ENCODE measurements around the gene ZNF644.
"Not testable (repeated sequence)": the region's sequence is repeated elsewhere in the genome, so short reads cannot be mapped to it uniquely, and the experiment has no call there.

ZNF644 gene

DNA sequence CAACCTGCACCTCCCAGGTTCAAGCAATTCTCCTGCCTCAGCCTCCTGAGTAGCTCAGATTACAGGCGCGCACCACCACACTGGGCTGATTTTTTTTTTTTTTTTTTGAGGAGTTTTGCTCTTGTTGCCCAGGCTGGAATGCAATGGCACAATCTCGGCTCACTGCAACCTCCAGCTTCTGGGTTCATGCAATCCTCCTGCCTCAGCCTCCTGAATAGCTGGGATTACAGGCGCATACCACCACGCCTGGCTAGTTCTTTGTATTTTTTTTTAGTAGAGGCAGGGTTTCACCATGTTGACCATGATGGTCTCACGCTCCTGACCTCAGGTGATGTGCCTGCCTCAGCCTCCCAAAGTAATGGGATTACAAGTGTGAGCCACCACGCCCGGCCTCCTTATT lies 93.6 kb downstream of the ZNF644 start:
- H3K4me3 ChIP-seq (ENCODE audit: low read depth, low read length), result not testable (repeated sequence)

GRCh38 chr1:90927674-90928073 lies 94.2 kb downstream of the ZNF644 start:
- H3K4me3 ChIP-seq (ENCODE audit: low read depth, low read length), result not testable (repeated sequence)

GRCh38 chr1:90926971-90927370 lies 94.9 kb downstream of the ZNF644 start:
- H3K4me3 ChIP-seq (ENCODE audit: low read depth, low read length), result no peak overlapping the region

GRCh38 chr1:90925928-90926869 lies 95.6 kb downstream of the ZNF644 start:
- no peak overlapping the region for H3K4me3 ChIP-seq (ENCODE audit: low read depth, low read length)

GRCh38 chr1:90924982-90925381 lies 96.9 kb downstream of the ZNF644 start:
- no peak overlapping the region for H3K4me3 ChIP-seq (ENCODE audit: low read depth, low read length)

DNA sequence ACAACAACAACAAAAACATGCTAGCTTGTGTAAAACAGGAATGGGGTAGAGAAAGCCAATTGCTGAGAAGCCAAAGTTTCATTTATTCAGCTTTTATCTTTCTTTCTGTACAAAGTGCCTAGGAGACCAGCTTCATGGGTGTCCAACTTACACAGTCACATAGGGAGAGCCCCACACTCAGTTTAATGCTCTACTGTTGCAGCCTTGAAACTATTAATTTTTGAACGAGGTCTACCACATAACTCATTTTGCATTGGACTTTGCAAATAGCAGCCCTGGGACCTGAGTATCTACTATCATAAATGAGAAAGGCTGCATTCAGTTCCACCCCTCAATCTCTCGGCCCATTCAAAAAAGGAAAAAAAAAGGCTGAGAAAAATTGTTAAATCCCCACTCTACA lies 98.8 kb downstream of the ZNF644 start:
- H3K4me3 ChIP-seq (ENCODE audit: low read depth, low read length), result no peak overlapping the region

GRCh38 chr1:90922202-90922601 lies 99.6 kb downstream of the ZNF644 start:
- H3K4me3 ChIP-seq (ENCODE audit: low read depth, low read length), result no peak overlapping the region

DNA sequence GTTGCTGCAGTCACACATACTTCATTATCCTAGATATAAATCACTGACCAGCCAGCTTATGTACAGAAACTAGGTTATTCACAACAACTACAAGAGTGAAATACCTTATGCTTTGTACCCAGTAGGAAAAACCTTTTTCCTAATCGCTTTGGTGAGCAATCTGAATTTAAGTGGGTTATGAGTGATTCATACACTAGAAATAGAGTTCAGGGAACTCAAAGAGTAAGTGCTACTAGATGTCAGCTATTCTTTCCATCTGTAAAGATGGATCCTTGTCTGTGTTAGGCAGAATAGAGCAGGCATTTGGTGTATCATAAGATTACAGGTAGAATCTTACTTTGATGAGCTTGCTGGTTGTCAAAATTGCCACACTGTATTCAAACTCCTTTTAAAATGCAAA lies 101.9 kb downstream of the ZNF644 start:
- no peak overlapping the region for H3K4me3 ChIP-seq (ENCODE audit: low read depth, low read length)

GRCh38 chr1:90919190-90919719 lies 102.6 kb downstream of the ZNF644 start:
- no peak overlapping the region for H3K4me3 ChIP-seq (ENCODE audit: low read depth, low read length)

DNA sequence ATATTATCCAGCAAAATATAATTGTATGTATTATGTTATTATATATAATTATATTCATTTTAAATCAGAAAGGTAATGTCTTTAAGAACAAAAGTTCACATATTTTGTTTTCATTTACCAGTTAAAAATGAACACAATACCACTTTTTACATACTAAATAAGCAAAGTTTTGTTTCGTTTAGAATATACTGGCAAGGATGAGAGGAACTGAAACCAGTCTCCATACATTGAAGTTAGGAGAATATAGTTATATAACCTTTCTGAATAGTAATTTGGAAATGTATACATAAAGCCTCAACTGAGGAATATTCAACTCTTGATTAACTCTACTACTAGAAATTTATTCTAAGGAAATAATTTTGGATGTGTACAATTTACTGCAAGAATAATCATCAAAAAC lies 110.5 kb downstream of the ZNF644 start:
- no peak overlapping the region for H3K4me3 ChIP-seq (ENCODE audit: low read depth, low read length)

DNA sequence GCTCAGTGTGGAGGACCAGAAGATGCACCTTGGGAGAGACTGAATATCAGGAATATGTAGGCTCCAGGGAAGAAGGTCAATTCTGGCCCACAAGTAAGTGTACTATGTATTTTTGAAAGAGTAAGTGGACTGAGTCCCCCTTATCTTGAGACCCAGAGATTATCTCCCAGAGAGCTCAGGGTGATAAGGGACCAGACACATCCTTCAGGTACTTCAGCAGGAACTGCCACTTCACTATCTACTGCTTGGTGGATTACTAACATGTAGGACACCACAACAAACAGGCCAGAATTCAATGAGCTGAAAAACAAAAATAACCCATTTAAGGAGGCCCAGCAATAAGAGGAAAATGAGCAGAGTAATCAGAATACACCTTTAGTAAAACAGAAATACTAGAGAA lies 119.2 kb downstream of the ZNF644 start:
- H3K4me3 ChIP-seq (ENCODE audit: low read depth, low read length), result no peak overlapping the region

GRCh38 chr1:90899263-90899662 lies 122.6 kb downstream of the ZNF644 start:
- H3K4me3 ChIP-seq (ENCODE audit: low read depth, low read length), result no peak overlapping the region

GRCh38 chr1:90893679-90894078 lies 128.2 kb downstream of the ZNF644 start:
- not testable (repeated sequence) for H3K4me3 ChIP-seq (ENCODE audit: low read depth, low read length)

DNA sequence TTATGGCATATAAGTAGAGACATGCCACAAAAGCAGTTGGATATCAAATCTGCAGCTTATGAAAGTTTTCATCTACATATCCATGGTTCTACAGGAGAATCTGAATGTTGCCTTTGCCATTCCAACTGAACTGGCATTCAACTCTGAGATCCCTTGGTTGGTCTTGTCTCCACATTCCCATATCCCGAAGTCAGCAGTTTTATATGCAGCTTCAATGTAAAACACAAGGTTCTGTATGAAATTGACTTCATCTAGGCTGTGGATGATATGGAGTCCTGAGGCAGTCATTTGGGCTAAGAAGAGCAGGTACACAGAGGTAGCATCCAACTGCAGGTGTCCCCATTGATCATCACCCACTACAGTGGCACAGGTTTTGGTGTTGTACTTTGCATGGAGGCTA lies 129.0 kb downstream of the ZNF644 start:
- H3K4me3 ChIP-seq (ENCODE audit: low read depth, low read length), result not testable (repeated sequence)

- H3K4me3 ChIP-seq (ENCODE audit: low read depth, low read length), result not testable (repeated sequence)
Measured at GRCh38 chr1:90892196-90892595, 129.6 kb downstream of the ZNF644 start.

GRCh38 chr1:90891756-90892155 lies 130.1 kb downstream of the ZNF644 start:
- not testable (repeated sequence) for H3K4me3 ChIP-seq (ENCODE audit: low read depth, low read length)

DNA sequence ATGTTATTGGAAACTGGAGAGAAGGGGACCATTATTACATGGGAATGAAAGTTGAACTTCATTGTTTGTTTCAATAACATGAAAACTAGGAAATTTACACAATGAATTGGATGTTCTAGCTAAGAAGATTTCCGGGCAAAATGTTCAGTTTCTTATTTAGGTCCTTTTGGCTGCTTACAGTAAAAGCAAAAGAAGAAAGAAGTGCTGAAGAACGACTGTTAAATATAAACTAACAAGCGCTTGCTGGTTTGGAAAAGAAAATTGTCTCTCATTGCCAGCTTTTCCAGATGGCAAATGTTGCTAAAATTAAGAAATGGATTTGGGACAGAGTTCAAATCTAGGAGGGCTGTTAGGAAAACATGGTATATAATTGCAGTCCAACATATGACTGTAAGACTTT lies 139.6 kb downstream of the ZNF644 start:
- no peak overlapping the region for H3K4me3 ChIP-seq (ENCODE audit: low read depth, low read length)

DNA sequence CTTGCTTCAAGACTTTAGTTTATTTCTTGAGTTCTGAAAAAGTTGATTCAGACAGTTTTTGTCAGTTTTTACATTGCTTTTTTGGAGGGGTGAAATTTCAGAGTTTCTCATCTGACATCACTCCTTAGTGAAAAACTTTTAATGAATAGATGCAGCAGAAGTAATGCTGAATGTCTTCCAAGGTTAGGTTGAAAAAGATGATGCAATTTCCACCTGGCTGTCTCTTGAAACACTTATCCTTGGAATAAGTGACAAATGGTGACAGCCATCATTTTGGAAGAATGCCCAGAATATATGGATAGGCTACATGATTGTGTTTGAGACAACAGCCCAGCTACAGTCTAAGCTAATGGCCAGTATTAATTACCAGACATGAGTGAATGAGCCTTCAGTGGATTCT lies 140.8 kb downstream of the ZNF644 start:
- no peak overlapping the region for H3K4me3 ChIP-seq (ENCODE audit: low read depth, low read length)

GRCh38 chr1:90879281-90879680 lies 142.6 kb downstream of the ZNF644 start:
- no peak overlapping the region for H3K4me3 ChIP-seq (ENCODE audit: low read depth, low read length)

- no peak overlapping the region for H3K4me3 ChIP-seq (ENCODE audit: low read depth, low read length)
Measured at GRCh38 chr1:90876101-90876500, 145.7 kb downstream of the ZNF644 start.
